Endothelial cell of coronary artery (primary cell): ENCODE measurements around the gene TMPRSS11A. TPM values are rescaled to one million over a fixed set of nuclear protein-coding genes. Genes with fewer than 3 reads are reported as not detected.

ENCODE experiments used
- total RNA-seq: library from RNA; depleted of rRNA; stranded (reverse); fragments of >200 nt; gene quantifications from 2 replicates; pipeline ENCODE4 v1.2.3, GENCODE V29; 2014

Gene TMPRSS11A
- total RNA-seq: not detected in 2 replicates

GRCh38 chr4:67963356-67963755 is at the start of gene TMPRSS11A:
TMPRSS11A (minus strand) TSS chr4:67963493; CDS start chr4:67963393, 100 bp downstream.

GRCh38 chr4:67883902-67884301 is 79.4 kb downstream of the TMPRSS11A start, which contains the start of gene TMPRSS11D:
TMPRSS11D (minus strand) TSS chr4:67884002; CDS start chr4:67883933, 69 bp downstream.

Other genes with a start within 250 kb of the TMPRSS11A start
- gene GNRHR, start 209.1 kb downstream of the TMPRSS11A start, total RNA-seq: not detected in 2 replicates
- gene TMPRSS11D, start 79.5 kb downstream of the TMPRSS11A start, total RNA-seq: not detected in 2 replicates
- gene TMPRSS11F, start 166.4 kb upstream of the TMPRSS11A start, total RNA-seq: not detected in 2 replicates